DLD1 (cell line): ENCODE results near the gene LEFTY2.
"Not testable (repeated sequence)": the region's sequence is repeated elsewhere in the genome, so short reads cannot be mapped to it uniquely, and the experiment has no call there.

Experiments
- in situ Hi-C: cut with HindIII; loops from 2 replicates; pipeline ENCODE4 v1.10.0; 2017; ENCODE audit warnings: low sequenced_read_pairs

Gene LEFTY2

GRCh38 chr1:225908013-225908640 lies 32.9 kb downstream of the LEFTY2 start:
- in situ Hi-C loops: no loop called here

DNA sequence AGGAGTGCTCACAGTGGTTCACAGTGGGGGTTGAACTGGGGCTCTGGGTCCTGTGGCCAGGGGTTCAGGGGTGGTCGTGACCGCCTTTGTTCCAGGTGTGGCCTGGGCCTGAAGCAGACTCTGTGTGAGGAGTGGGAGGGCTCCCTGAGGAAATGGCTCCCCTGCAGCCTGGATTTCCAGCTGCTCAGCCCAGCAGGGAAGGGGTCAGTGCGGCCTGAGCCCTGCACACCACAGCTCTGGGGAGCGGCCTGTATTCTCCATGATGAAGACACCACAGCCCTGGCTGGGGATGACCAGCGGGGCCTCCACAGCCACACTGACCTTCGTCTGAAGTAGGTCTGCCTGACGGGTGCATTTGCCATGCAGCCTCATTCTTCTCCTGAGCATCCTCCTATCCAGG lies 33.7 kb downstream of the LEFTY2 start:
- in situ Hi-C loops: no loop called here

DNA sequence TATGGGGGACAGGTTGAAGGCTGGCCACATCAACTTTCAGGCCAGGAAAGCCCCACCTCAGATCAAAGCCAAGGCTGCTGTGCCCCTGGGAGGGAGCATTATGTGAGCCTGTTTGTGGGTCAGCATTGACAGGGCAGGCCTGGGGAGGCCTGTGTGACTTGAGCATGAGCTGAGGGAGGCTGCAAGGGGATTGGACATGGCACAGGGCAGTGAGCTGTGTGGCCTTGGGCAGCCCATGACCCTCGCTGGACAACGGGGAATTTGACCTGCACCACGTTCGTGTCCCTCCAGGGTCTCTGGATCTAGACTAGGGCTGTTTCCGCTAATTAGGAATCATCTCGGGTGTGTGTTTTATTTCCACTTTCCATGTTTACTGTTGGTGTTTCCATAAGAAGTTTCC lies 34.6 kb downstream of the LEFTY2 start:
- in situ Hi-C loops: no loop called here

GRCh38 chr1:225903623-225904022 lies 37.4 kb downstream of the LEFTY2 start:
- in situ Hi-C loops: no loop called here

GRCh38 chr1:225899044-225899925 lies 41.7 kb downstream of the LEFTY2 start:
- in situ Hi-C loops: no loop called here

GRCh38 chr1:225897595-225898514 lies 43.2 kb downstream of the LEFTY2 start:
- in situ Hi-C loops: no loop called here

DNA sequence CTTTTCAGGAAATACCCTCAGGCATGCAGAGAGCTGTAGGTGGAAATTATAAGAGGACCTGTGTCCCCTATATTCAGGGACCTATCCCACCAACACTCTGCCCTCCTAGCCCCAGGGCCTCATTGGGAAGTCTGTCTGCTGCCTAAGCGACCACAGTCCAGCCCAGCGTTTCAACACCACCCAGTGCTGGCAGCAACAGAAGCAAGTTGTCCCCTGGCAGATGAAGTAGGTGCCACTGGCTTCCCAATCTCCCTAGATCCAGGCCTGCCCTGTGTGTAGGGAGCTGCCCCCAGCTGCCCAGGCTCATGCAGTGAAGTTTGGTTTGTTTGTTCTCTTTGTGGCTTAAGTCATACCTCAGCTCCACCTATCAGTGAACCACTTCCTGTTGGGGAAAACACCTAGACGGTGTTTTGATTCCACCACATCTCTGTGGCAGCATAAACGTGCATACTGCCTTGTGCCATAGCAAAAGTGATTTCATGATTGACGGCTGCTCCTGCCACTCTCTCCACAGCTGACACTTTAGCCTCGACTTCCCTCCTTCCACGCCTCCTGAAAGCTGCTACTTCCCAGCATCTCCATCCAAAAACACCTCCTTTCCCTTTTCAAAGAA lies 44.0 kb downstream of the LEFTY2 start:
- in situ Hi-C loops: no loop called here

DNA sequence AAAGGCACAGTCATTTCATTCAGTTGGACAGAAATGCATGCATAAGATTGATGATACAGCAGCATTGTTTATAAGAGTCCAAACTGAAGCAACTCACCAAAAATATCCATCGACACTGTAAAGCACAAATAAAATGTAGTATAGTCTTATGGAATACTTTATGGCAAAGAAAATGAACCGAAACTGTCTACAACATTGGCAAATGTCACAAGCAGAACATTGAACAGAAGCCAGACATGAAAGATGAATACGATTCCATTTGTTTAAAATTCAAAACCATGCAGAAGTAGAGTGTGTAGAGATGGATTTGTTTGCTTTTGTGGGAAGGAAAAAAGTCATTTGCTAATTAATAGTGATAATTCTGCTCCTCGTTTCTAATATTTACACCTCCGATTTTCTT lies 44.5 kb downstream of the LEFTY2 start:
- in situ Hi-C loops: no loop called here

DNA sequence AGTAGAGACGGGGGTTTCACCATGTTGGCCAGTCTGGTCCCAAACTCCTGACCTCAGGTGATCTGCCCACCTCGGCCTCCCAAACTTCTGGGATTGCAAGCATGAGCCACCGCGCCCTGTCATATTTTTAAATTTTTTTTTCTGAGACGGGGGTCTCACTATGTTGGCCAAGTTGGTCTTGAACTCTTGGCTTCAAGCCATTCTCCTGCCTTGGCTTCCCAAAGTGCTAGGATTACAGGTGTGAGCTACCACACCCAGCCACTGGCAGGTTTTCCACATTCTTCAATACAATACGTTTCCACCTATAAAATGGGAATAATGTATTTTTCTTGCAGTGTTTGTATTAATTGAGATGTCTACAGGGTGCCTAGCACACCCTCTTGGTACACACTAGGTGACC lies 48.7 kb downstream of the LEFTY2 start:
- in situ Hi-C loops: no loop called here

DNA sequence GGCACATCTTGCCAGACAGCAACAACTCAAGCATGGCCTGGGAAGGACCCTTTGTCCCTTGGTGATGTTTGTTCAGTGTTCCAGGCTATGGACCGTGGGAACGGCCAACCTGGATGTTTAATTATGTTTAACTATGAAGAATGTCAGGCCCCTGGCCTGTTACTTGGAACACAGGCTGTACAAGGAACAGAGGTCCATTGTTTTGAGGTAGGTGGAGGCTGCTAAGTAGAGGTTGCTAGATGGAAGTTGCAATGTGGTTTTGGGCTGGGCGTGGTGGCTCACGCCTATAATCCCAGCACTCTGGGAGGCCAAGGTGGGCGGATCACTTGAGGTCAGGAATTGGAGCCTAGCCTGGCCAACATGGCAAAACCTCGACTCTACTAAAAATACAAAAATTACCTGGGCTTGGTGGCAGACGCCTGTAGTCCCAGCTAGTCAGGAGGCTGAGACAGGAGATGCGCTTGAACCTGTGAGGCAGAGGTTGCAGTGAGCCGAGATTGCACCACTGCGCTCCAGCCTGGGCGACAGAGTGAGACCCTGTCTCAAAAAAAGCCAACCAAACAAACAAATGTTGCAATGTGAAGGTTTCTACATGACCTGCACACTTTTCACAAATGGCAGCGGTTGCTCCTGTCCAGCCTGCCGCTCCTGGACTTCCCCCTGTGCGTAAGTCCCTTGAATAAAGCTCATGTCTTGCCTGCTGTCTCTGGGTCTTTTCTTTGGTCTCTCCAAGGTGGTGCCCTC lies 49.6 kb downstream of the LEFTY2 start:
- in situ Hi-C loops: no loop called here

DNA sequence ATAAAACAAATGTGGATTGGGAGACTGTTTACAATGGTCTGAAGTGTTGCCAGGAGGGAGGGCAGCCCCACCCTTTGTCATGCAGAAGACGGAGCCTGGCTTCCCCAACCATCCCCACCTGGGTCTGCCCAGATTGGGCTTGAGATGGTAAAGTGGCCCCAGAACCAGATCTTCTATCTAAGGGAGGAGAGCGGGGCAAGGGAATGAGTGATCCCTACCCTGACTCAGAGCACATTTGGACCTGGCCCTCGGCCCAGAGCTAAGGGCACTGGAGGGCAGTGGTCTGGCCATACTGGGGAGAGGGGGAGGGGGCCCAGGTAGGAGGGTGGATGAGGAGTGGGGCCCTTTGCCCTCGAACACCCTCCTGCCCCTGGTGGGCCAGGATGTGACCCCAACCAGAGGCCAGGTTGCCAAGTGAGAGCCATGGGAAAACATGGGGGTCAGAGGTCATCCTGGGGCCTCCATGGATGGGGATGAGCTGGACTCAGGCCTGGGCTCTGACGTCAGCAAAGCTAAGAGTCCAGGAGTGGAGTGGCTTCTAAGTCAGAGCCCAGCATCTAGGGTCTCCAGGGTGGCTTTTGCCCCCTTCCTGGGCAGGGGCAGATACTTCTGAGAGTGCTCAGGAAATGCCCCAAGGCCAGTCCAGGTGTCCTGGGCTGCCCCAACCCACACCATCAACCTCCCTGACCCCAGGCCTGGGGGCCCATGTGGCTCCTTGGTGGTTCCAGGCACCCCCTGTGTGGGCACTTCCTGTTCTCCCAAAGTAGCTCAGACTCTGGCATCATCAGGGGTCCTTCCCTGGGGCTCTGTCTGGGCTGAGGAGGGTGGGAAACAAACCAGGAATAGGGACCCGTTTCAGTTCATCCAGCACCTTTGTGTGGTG lies 50.4 kb downstream of the LEFTY2 start:
- in situ Hi-C loops: no loop called here

DNA sequence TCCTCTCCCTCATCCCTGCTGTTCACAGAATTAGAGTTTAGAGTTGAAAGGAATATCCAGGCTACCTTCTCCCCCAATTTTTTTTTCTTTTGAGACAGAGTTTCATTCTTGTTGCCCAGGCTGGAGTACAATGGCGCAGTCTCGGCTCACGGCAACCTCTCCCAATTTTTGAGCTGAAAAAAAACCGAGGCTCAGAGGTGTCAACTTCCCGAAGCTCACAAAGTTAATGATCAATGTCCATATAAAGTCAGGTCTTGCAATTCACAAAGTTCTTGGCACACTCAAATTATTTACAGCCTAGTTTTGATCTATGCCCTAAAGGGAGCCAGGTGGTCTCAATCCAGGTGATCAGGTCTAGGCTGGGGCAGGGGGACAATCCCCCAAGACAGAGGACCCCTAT lies 51.3 kb downstream of the LEFTY2 start:
- in situ Hi-C loops: no loop called here

GRCh38 chr1:225888898-225889601 lies 52.0 kb downstream of the LEFTY2 start, which contains the start of gene LEFTY1:
Gene LEFTY1 (minus strand): TSS chr1:225889146. CDS start chr1:225889066, 80 bp downstream.
- in situ Hi-C loops: no loop called here

- in situ Hi-C loops: no loop called here
Observed at GRCh38 chr1:225888289-225888897, 52.6 kb downstream of the LEFTY2 start.

- in situ Hi-C loops: not testable (repeated sequence)
Observed at GRCh38 chr1:225887554-225888288, 53.3 kb downstream of the LEFTY2 start.

DNA sequence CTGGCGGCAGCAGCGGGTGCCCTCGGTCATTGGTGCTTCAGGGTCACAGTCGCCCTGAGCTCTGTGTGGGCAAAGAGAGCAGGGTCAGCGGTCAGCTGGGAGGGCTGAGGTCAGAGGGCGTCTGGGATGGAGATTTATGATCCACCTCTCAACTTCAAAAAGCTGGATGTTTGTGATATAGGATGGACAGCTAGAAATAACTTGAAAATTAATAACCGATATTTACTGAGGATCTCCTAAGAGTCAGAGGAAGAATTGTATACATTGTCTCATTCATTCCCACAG lies 54.0 kb downstream of the LEFTY2 start:
- in situ Hi-C loops: no loop called here
